HEK293 (cell line): ENCODE data around the gene GRAMD4.

Source experiments
- KLF9 ChIP-seq: fragments of 450-650 bp; formaldehyde crosslinking; IDR thresholded peaks from 2 replicates; pipeline ENCODE4 v1.5.1; 2016; ENCODE audit warnings: missing biosample characterization, missing genetic modification characterization, low read depth
- TCF7L2 ChIP-seq: IDR thresholded peaks from 2 replicates; pipeline ENCODE4 v1.6.1; 2011; ENCODE audit warnings: low read depth, mild to moderate bottlenecking, inconsistent platforms, low read length, moderate library complexity, borderline replicate concordance
- ZNF274 ChIP-seq, 2 experiments: fragments of 200-500 bp in 1 of 2; fragments of 450-650 bp in 1 of 2; sonication (Bioruptor generic) in 1 of 2; formaldehyde crosslinking in 1 of 2; IDR thresholded peaks; 2 replicates each; pipeline versions ENCODE4 v1.5.1 to v1.6.1; 2014 to 2016; ENCODE audit warnings: borderline replicate concordance in 1 of 2, inconsistent platforms in 1 of 2, low read length in 1 of 2, missing biosample characterization in 1 of 2, missing genetic modification characterization in 1 of 2
- ZNF341 ChIP-seq: fragments of 450-650 bp; formaldehyde crosslinking; IDR thresholded peaks from 2 replicates; pipeline ENCODE4; 2016; ENCODE audit warnings: low read depth, missing biosample characterization, missing genetic modification characterization
- ZNF626 ChIP-seq: fragments of 450-650 bp; sonication (Bioruptor Pico); formaldehyde crosslinking; IDR thresholded peaks from 2 replicates; pipeline ENCODE4 v1.5.1; 2018; ENCODE audit warnings: missing biosample characterization, missing genetic modification characterization, inconsistent platforms
- TF ChIP-seq, protein P1 (sequence below): fragments of 450-650 bp; formaldehyde crosslinking; IDR thresholded peaks from 2 replicates; pipeline ENCODE4 v1.5.1; 2016; ENCODE audit warnings: missing biosample characterization, missing genetic modification characterization
- TF ChIP-seq, protein P2 (sequence below): sonication (generic); formaldehyde crosslinking; IDR thresholded peaks from 2 replicates; pipeline ENCODE4 v1.8.1; 2022; ENCODE audit warnings: mild to moderate bottlenecking, moderate library complexity, missing genetic modification reagents
- TF ChIP-seq, protein P3 (sequence below): fragments of 450-650 bp; formaldehyde crosslinking; IDR thresholded peaks from 2 replicates; pipeline ENCODE4 v1.5.1; 2016; ENCODE audit warnings: missing biosample characterization, missing genetic modification characterization
- TF ChIP-seq, protein P4 (sequence below): fragments of 450-650 bp; formaldehyde crosslinking; IDR thresholded peaks from 2 replicates; pipeline ENCODE4 v1.5.1; 2016; ENCODE audit warnings: missing biosample characterization, missing genetic modification characterization, low read depth
- TF ChIP-seq, protein P5 (sequence below): fragments of 450-650 bp; formaldehyde crosslinking; IDR thresholded peaks from 2 replicates; pipeline ENCODE4 v1.5.1; 2017; ENCODE audit warnings: missing biosample characterization, missing genetic modification characterization

DNA sequence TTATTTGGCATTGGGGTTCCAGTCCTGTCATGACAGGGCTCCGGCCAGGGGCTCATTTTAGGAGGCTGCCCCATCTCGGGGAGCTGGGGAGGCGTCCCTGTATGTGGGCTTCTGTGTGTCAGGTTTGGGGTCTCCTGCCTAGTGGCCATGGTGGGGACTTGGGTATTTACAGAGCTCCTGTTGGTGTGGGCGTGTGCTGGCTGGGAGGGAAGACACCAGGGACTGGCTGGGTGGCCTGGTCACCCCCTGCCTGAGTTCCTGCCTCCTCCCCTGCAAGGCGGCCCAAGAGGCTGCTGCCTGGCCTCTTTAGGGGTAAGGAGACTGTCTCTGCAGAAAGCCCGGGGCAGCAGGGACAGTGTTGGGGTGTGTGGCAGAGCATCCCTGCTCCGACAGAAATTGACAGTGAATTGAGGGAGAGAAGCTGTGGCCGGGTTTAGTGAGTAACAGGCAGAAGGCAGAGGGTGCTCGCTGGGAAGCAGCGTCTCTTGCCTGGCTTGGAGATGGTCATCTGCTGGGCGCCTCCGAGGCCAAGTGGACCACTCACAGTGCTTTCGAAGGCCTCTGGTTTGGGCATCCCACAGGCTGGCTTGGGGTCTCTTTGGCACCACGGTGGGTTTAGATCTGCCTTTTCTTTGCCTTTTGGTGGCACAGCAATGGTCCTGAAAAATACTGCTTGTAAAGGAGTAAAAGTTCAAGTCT, 40.3 kb upstream of the GRAMD4 start:
- TF ChIP-seq ZNF341 (tag by site-specific recombination) (no peak), KLF9 (tag by site-specific recombination) (no peak), TCF7L2 (no peak), ZNF626 (no peak), ZNF274 (IDR thresholded peaks at IDR 0.05; ENCODE audit: low read length) (no peak), ZNF274 (tag by site-specific recombination; IDR thresholded peaks at IDR 0.05; ENCODE audit: borderline replicate concordance) (no peak)
- TF ChIP-seq, protein P1, sequence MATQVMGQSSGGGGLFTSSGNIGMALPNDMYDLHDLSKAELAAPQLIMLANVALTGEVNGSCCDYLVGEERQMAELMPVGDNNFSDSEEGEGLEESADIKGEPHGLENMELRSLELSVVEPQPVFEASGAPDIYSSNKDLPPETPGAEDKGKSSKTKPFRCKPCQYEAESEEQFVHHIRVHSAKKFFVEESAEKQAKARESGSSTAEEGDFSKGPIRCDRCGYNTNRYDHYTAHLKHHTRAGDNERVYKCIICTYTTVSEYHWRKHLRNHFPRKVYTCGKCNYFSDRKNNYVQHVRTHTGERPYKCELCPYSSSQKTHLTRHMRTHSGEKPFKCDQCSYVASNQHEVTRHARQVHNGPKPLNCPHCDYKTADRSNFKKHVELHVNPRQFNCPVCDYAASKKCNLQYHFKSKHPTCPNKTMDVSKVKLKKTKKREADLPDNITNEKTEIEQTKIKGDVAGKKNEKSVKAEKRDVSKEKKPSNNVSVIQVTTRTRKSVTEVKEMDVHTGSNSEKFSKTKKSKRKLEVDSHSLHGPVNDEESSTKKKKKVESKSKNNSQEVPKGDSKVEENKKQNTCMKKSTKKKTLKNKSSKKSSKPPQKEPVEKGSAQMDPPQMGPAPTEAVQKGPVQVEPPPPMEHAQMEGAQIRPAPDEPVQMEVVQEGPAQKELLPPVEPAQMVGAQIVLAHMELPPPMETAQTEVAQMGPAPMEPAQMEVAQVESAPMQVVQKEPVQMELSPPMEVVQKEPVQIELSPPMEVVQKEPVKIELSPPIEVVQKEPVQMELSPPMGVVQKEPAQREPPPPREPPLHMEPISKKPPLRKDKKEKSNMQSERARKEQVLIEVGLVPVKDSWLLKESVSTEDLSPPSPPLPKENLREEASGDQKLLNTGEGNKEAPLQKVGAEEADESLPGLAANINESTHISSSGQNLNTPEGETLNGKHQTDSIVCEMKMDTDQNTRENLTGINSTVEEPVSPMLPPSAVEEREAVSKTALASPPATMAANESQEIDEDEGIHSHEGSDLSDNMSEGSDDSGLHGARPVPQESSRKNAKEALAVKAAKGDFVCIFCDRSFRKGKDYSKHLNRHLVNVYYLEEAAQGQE (tag by site-specific recombination), result no peak
- TF ChIP-seq, protein P2, sequence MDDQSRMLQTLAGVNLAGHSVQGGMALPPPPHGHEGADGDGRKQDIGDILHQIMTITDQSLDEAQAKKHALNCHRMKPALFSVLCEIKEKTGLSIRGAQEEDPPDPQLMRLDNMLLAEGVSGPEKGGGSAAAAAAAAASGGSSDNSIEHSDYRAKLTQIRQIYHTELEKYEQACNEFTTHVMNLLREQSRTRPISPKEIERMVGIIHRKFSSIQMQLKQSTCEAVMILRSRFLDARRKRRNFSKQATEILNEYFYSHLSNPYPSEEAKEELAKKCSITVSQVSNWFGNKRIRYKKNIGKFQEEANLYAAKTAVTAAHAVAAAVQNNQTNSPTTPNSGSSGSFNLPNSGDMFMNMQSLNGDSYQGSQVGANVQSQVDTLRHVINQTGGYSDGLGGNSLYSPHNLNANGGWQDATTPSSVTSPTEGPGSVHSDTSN (CRISPR knock-in tag), result no peak
- TF ChIP-seq, protein P3, sequence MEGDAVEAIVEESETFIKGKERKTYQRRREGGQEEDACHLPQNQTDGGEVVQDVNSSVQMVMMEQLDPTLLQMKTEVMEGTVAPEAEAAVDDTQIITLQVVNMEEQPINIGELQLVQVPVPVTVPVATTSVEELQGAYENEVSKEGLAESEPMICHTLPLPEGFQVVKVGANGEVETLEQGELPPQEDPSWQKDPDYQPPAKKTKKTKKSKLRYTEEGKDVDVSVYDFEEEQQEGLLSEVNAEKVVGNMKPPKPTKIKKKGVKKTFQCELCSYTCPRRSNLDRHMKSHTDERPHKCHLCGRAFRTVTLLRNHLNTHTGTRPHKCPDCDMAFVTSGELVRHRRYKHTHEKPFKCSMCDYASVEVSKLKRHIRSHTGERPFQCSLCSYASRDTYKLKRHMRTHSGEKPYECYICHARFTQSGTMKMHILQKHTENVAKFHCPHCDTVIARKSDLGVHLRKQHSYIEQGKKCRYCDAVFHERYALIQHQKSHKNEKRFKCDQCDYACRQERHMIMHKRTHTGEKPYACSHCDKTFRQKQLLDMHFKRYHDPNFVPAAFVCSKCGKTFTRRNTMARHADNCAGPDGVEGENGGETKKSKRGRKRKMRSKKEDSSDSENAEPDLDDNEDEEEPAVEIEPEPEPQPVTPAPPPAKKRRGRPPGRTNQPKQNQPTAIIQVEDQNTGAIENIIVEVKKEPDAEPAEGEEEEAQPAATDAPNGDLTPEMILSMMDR (tag by site-specific recombination), result no peak
- TF ChIP-seq, protein P4, sequence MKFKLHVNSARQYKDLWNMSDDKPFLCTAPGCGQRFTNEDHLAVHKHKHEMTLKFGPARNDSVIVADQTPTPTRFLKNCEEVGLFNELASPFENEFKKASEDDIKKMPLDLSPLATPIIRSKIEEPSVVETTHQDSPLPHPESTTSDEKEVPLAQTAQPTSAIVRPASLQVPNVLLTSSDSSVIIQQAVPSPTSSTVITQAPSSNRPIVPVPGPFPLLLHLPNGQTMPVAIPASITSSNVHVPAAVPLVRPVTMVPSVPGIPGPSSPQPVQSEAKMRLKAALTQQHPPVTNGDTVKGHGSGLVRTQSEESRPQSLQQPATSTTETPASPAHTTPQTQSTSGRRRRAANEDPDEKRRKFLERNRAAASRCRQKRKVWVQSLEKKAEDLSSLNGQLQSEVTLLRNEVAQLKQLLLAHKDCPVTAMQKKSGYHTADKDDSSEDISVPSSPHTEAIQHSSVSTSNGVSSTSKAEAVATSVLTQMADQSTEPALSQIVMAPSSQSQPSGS (tag by site-specific recombination), result no peak
- TF ChIP-seq, protein P5, sequence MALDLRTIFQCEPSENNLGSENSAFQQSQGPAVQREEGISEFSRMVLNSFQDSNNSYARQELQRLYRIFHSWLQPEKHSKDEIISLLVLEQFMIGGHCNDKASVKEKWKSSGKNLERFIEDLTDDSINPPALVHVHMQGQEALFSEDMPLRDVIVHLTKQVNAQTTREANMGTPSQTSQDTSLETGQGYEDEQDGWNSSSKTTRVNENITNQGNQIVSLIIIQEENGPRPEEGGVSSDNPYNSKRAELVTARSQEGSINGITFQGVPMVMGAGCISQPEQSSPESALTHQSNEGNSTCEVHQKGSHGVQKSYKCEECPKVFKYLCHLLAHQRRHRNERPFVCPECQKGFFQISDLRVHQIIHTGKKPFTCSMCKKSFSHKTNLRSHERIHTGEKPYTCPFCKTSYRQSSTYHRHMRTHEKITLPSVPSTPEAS, result no peak
